ENCODE data around the gene PRRG4.

DNA sequence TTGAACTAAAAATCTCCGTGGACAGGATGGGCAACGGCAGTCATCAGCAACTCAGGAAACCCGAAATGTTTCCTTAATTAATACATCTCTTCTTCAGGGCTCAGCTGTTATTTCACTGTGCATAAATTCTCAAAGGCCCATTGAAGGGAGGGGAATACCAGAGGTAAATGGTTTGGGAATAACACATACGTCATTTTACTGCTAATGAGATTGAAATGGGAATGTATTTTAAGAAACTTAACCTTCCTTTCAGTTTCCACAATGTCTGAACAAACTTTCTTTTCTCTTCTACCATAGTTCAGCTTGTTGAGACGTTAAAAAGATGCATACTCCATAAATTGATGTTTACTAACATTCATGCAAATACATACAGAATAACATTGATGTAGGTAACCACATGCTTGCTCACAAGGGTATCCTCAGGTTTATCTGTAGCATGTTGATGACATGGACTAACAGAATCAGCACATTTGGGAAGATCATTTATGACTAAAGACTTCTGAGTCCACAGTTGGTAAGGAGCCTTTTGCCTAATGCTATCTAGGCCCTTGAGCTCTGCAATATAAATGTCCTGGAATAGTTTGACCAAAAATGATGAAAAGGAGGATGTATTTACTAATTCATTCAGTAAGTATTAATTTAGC lies 7.7 kb upstream of the PRRG4 start:
- TF ChIP-seq, protein P1, sequence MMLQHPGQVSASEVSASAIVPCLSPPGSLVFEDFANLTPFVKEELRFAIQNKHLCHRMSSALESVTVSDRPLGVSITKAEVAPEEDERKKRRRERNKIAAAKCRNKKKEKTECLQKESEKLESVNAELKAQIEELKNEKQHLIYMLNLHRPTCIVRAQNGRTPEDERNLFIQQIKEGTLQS (CRISPR knock-in tag; IDR thresholded peaks at IDR 0.05), result no peak
- TF ChIP-seq EP300 (IDR thresholded peaks at IDR 0.05; ENCODE audit: low read depth in 2 of 2, low read length in 2 of 2) (no peak), EP300 (CRISPR knock-in tag; IDR thresholded peaks at IDR 0.05; ENCODE audit: borderline replicate concordance) (no peak), HNF4G (IDR thresholded peaks at IDR 0.05; ENCODE audit: borderline replicate concordance, low read depth, low read length) (no peak), HNF4G (CRISPR knock-in tag; IDR thresholded peaks at IDR 0.05; ENCODE audit: borderline replicate concordance, low read depth) (no peak), ZNF678 (CRISPR knock-in tag; IDR thresholded peaks at IDR 0.05) (no peak), GABPA (IDR thresholded peaks at IDR 0.05; ENCODE audit: low read depth, low read length) (no peak), GABPA (CRISPR knock-in tag; IDR thresholded peaks at IDR 0.05; ENCODE audit: low read depth) (no peak)
- TF ChIP-seq, protein P2, sequence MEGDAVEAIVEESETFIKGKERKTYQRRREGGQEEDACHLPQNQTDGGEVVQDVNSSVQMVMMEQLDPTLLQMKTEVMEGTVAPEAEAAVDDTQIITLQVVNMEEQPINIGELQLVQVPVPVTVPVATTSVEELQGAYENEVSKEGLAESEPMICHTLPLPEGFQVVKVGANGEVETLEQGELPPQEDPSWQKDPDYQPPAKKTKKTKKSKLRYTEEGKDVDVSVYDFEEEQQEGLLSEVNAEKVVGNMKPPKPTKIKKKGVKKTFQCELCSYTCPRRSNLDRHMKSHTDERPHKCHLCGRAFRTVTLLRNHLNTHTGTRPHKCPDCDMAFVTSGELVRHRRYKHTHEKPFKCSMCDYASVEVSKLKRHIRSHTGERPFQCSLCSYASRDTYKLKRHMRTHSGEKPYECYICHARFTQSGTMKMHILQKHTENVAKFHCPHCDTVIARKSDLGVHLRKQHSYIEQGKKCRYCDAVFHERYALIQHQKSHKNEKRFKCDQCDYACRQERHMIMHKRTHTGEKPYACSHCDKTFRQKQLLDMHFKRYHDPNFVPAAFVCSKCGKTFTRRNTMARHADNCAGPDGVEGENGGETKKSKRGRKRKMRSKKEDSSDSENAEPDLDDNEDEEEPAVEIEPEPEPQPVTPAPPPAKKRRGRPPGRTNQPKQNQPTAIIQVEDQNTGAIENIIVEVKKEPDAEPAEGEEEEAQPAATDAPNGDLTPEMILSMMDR (CRISPR knock-in tag; IDR thresholded peaks at IDR 0.05), result no peak
